GM06990 (cell line): ENCODE results near the gene FA2H.

ENCODE experiments used
- DNase-seq: peaks from one replicate; pipeline ENCODE4 v3.0.0-alpha.2; 2011; ENCODE audit not compliant: insufficient read length; ENCODE audit errors: extremely low read depth
- H3K27me3 ChIP-seq: replicated peaks from 2 replicates; pipeline ENCODE4 v1.6.0; 2011; ENCODE audit warnings: low read length; ENCODE audit not compliant: control insufficient read depth, insufficient read depth
- H3K36me3 ChIP-seq: 2 replicates; pipeline ENCODE4 v1.5.1; 2011; ENCODE audit warnings: low read length; ENCODE audit not compliant: control insufficient read depth, insufficient read depth
- H3K4me3 ChIP-seq: replicated peaks from 2 replicates; pipeline ENCODE4 v1.5.1; 2011; ENCODE audit warnings: low read depth, mild to moderate bottlenecking, control low read depth, low read length
- TF ChIP-seq, protein P1 (sequence below): IDR thresholded peaks from 2 replicates; pipeline ENCODE4 v1.5.1; 2011; ENCODE audit warnings: low read length, control low read depth, mild to moderate bottlenecking, inconsistent platforms; ENCODE audit not compliant: insufficient read depth, poor library complexity, severe bottlenecking

FA2H gene

DNA sequence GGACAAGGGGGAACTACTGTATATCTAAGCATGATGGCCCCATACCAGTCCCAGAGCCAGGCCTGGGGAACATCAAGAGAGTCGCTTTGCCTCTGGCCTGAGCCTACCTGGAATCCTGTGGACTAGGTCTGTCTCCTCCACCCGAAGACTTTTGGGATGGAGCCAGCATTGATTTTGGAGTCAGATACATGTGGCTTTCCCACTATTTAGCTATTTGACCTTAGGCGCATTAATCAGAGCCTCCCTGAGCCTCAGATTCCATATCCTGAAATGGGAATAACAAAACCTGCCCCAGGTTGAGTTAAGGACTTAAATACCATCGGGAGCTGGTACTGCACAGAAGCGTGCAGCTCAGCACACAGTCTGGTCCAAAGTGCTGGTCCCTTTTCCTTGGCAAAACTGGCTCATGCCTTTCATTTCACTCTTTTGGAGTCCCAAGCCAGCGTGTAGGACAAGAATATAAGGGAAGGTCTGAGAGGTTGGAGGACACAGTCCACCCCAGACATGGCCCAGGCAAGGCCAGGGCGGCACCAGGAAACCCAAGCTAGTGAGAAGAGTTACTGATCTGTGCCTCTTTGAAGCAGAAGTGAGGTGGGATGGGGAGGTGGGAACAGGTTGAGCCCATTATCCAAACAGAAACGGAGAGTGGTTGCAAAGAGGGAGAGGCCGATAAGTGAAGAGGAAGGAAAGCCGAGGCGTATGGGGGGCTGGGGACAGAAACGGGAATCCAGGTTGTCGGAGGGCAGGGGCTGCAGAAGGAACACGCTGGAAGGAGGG is 986 bp downstream of the FA2H start:
- TF ChIP-seq, protein P1, sequence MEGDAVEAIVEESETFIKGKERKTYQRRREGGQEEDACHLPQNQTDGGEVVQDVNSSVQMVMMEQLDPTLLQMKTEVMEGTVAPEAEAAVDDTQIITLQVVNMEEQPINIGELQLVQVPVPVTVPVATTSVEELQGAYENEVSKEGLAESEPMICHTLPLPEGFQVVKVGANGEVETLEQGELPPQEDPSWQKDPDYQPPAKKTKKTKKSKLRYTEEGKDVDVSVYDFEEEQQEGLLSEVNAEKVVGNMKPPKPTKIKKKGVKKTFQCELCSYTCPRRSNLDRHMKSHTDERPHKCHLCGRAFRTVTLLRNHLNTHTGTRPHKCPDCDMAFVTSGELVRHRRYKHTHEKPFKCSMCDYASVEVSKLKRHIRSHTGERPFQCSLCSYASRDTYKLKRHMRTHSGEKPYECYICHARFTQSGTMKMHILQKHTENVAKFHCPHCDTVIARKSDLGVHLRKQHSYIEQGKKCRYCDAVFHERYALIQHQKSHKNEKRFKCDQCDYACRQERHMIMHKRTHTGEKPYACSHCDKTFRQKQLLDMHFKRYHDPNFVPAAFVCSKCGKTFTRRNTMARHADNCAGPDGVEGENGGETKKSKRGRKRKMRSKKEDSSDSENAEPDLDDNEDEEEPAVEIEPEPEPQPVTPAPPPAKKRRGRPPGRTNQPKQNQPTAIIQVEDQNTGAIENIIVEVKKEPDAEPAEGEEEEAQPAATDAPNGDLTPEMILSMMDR, result no peak
- no peak for DNase-seq
- Histone ChIP-seq H3K36me3 (no peaks in the 10 kb centered on the region), H3K4me3 (peak overlapping the region; percentile 13), H3K27me3 (no peaks in the 10 kb centered on the region)

DNA sequence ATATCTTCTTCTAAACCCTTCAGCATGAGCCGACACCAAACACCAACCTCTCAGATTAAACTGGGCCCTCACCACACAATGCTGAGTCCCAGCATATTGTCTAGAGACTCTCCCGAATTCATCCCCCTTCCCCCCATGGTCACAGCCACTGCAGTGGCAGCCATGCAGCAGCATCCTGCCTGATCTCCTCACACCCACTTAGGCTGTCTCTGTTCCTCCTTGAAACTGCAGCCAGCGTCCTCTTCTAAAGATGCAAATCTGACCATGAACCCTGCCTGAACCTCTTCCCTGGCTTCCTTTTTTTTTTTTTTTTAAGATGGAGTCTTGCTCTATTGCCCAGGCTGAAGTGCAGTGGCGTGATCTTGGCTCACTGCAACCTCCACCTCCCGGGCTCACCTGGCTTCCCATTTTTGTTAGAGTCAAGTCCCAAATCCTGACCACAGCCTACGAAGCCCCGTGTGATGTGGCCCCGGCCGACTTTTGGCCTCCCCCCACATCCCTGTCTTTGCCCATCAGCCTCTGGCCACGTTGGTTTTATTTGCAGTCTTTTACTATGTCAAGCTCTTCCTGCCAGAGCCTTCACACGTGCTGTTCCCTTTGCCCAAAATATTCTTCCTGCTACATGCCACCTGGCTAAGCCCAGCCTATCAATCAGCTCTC is 2.8 kb downstream of the FA2H start:
- Histone ChIP-seq H3K27me3 (no peaks in the 10 kb centered on the region), H3K4me3 (no peak overlapping the region), H3K36me3 (no peaks in the 10 kb centered on the region)
- TF ChIP-seq, protein P1, result no peak
- peak; percentile 55 for DNase-seq

DNA sequence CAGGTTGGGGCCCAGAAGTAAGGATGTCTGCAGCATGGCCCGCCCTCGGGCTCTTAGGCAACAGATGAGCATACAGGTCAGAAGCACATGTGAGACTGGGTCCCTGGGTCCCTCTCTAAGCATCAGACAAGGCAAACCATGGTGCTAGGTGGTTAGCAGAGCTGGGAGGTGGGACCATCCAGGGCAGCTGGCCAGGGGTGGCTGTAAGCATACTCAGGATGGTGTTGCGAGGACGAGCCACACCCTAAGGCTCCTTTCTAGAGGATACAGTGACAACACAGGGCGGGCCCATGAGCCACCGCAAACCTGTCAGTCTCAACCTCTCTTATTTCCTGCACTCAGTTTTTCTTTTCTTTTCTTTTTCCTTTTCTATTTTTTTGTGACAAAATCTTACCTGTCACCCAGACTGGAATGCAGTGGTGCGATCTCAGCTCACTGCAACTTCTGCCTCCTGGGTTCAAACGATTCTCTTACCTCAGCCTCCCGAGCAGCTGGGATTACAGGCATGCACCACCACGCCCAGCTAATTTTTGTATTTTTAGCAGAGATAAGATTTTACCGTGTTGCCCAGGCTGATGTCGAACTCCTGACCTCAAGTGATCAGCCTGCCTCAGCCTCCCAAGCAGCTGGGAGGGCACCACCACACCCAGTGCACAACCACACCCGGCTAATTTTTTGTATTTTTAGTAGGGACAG is 3.6 kb downstream of the FA2H start:
- no peak for DNase-seq
- TF ChIP-seq, protein P1, result no peak
- no peaks in the 10 kb centered on the region for H3K36me3 ChIP-seq
- H3K27me3 ChIP-seq, result no peaks in the 10 kb centered on the region
- no peak overlapping the region for H3K4me3 ChIP-seq

DNA sequence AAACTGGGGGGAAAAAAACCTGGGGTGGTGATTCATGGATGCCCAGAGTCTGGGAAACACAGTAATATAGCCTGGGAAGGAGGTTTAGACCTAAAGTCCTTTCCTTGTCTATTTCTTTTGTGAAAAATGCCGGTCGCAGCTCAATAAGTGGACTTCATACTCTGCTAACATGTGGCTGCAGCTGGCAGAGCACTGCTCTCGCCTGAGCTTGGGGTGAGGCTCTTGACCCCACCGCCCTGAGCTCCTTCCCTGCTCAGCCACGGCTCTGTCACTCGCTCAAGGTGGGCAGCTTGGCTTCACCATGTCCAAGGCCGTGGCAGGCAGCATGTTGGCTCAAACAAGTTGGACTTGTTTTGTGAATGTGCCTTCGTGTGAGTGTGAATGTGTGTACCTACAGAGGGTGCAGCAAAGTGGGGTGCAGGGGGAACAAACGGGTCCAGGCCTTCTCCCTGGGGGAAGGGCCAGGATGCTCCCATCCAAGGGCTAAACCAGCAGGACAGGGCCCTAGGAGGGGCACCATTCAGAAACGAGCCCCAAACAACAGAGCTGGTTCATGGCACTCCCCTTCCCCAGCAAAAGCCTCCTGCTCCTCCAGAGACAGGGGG is 4.9 kb downstream of the FA2H start:
- TF ChIP-seq, protein P1, result no peak
- DNase-seq, result no peak
- Histone ChIP-seq H3K27me3 (no peaks in the 10 kb centered on the region), H3K36me3 (no peaks in the 10 kb centered on the region), H3K4me3 (no peak overlapping the region)

DNA sequence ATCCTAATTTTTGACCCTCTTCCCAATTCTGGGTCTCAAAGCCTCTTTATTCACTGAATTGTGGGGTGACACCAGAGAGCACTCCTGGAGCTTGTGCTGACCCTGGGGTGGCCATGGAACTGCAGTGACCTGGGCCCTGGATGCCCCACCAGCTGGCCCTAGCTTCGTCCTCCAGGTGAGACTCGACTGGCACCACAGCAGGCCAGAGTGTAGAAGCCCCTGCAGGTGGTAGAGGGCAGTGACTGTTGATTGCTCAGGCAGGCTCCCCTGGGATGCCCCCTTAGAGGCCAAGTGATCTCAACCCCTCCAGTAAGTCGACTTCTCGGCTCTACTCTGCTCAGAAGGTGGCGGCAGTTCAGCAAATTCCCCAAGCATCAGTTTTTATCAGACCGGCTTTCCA is 6.4 kb downstream of the FA2H start:
- TF ChIP-seq, protein P1, result no peak
- Histone ChIP-seq H3K36me3 (no peaks in the 10 kb centered on the region), H3K4me3 (no peak overlapping the region), H3K27me3 (no peaks in the 10 kb centered on the region)
- no peak for DNase-seq
